Right lobe of liver (tissue), 4 donors: Measurements from ENCODE around the gene PRKCZ.

Experiments used
- POLR2A ChIP-seq: fragments of 450-650 bp; IDR thresholded peaks from one replicate; pipeline ENCODE4 v1.6.1; 2017; ENCODE audit warnings: antibody characterized with exemption, mild to moderate bottlenecking
- TF ChIP-seq, protein P1 (sequence below), 4 donors: fragments of 200-600 bp in 3 of 4; fragments of 450-650 bp in 1 of 4; IDR thresholded peaks; one replicate each; pipeline versions ENCODE4 v1.5.1 to v1.8.0; 2016 to 2022; ENCODE audit warnings: antibody characterized with exemption in 4 of 4, mild to moderate bottlenecking in 2 of 4
- donor health status: DM: no; HTN: no; CAD: no.
- donor health status: DM: no; HTN: no; CAD: no.
- donor health status: DM: no; HTN: yes; CAD: no.

DNA sequence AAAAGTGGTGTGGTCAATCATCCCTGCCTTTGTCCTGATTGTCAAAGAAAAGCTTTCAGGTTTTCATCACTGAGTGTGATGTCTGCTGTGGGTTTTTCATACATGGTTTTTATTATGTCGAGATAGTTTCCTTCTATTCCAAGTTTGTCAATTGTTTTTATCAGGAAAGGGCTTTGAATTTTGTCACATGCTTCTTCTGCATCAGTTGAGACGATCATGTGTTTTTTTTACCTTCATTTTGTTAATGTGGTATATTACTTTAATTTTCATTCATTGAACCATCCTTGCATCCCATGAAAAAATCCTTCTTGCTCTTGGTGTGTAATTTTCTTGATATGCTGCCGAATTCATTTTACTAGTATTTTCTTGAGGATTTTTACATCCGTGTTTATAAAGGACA, 15.5 kb downstream of the PRKCZ start:
- TF ChIP-seq, protein P1, sequence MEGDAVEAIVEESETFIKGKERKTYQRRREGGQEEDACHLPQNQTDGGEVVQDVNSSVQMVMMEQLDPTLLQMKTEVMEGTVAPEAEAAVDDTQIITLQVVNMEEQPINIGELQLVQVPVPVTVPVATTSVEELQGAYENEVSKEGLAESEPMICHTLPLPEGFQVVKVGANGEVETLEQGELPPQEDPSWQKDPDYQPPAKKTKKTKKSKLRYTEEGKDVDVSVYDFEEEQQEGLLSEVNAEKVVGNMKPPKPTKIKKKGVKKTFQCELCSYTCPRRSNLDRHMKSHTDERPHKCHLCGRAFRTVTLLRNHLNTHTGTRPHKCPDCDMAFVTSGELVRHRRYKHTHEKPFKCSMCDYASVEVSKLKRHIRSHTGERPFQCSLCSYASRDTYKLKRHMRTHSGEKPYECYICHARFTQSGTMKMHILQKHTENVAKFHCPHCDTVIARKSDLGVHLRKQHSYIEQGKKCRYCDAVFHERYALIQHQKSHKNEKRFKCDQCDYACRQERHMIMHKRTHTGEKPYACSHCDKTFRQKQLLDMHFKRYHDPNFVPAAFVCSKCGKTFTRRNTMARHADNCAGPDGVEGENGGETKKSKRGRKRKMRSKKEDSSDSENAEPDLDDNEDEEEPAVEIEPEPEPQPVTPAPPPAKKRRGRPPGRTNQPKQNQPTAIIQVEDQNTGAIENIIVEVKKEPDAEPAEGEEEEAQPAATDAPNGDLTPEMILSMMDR (IDR thresholded peaks at IDR 0.05), result no peak
- no peak for TF ChIP-seq POLR2A
